Adipocyte (in vitro differentiated cells): ENCODE results near the gene CYP2D6.
"Not testable (repeated sequence)": the region's sequence is repeated elsewhere in the genome, so short reads cannot be mapped to it uniquely, and the experiment has no call there.

Experiments
- DNase-seq: peaks from one replicate; pipeline ENCODE4 v3.0.0-alpha.2; 2015; ENCODE audit warnings: low read depth
- H3K27me3 ChIP-seq: replicated peaks from 2 replicates; pipeline ENCODE4 v1.7.0; 2013; ENCODE audit warnings: mild to moderate bottlenecking, low read length, moderate library complexity; ENCODE audit not compliant: control insufficient read depth, insufficient read depth
- H3K36me3 ChIP-seq: 2 replicates; pipeline ENCODE4 v1.7.0; 2013; ENCODE audit warnings: low read length, mild to moderate bottlenecking, moderate library complexity; ENCODE audit not compliant: control insufficient read depth, insufficient read depth, severe bottlenecking
- H3K4me1 ChIP-seq: 2 replicates; pipeline ENCODE4 v1.7.0; 2013; ENCODE audit warnings: mild to moderate bottlenecking, low read length, moderate library complexity; ENCODE audit not compliant: control insufficient read depth, insufficient read depth
- H3K4me3 ChIP-seq: 2 replicates; pipeline ENCODE4 v1.7.0; 2013; ENCODE audit warnings: mild to moderate bottlenecking, low read length, moderate library complexity
- H3K9ac ChIP-seq: 2 replicates; pipeline ENCODE4 v1.7.0; 2013; ENCODE audit warnings: mild to moderate bottlenecking, low read length, moderate library complexity
- H3K9me3 ChIP-seq: 2 replicates; pipeline ENCODE4 v1.7.0; 2013; ENCODE audit warnings: mild to moderate bottlenecking, low read length, moderate library complexity; ENCODE audit not compliant: control insufficient read depth

CYP2D6 gene

GRCh38 chr22:42128776-42129694 is 1.6 kb downstream of the CYP2D6 start:
- H3K9me3 ChIP-seq, H3K4me1 ChIP-seq, H3K36me3 ChIP-seq, H3K4me3 ChIP-seq, H3K27me3 ChIP-seq, H3K9ac ChIP-seq, DNase-seq: not testable (repeated sequence)

- H3K9ac ChIP-seq, H3K9me3 ChIP-seq, DNase-seq, H3K4me3 ChIP-seq, H3K4me1 ChIP-seq, H3K36me3 ChIP-seq, H3K27me3 ChIP-seq: not testable (repeated sequence)
Observed at GRCh38 chr22:42128007-42128406, 2.6 kb downstream of the CYP2D6 start.

- Histone ChIP-seq H3K9me3 (peaks cover 4% of the 10 kb centered on the region), H3K9ac (no peak overlapping the region), H3K4me1 (no peaks in the 10 kb centered on the region), H3K36me3 (no peaks in the 10 kb centered on the region), H3K4me3 (no peak overlapping the region), H3K27me3 (no peaks in the 10 kb centered on the region)
- DNase-seq: no peak
Observed at GRCh38 chr22:42127606-42128005, 3.0 kb downstream of the CYP2D6 start.

- H3K27me3 ChIP-seq, H3K36me3 ChIP-seq, H3K9me3 ChIP-seq, H3K4me1 ChIP-seq, H3K4me3 ChIP-seq, H3K9ac ChIP-seq, DNase-seq: not testable (repeated sequence)
Observed at GRCh38 chr22:42123529-42123928, 7.1 kb downstream of the CYP2D6 start.

- H3K4me1 ChIP-seq, H3K4me3 ChIP-seq, H3K9ac ChIP-seq, DNase-seq, H3K27me3 ChIP-seq, H3K9me3 ChIP-seq, H3K36me3 ChIP-seq: not testable (repeated sequence)
Observed at GRCh38 chr22:42120231-42121021, 10.2 kb downstream of the CYP2D6 start.

GRCh38 chr22:42116848-42117424 is 13.7 kb downstream of the CYP2D6 start:
- DNase-seq: no peak
- Histone ChIP-seq H3K4me1 (peaks cover 8% of the 10 kb centered on the region), H3K27me3 (no peaks in the 10 kb centered on the region), H3K9ac (no peak overlapping the region), H3K9me3 (peaks cover 14% of the 10 kb centered on the region), H3K4me3 (no peak overlapping the region), H3K36me3 (no peaks in the 10 kb centered on the region)

GRCh38 chr22:42115420-42115830 is 15.2 kb downstream of the CYP2D6 start:
- DNase-seq, H3K4me1 ChIP-seq, H3K27me3 ChIP-seq, H3K4me3 ChIP-seq, H3K9ac ChIP-seq, H3K36me3 ChIP-seq: not testable (repeated sequence)
- peaks cover 14% of the 10 kb centered on the region for H3K9me3 ChIP-seq

- Histone ChIP-seq H3K9me3 (peaks cover 14% of the 10 kb centered on the region), H3K27me3 (no peaks in the 10 kb centered on the region), H3K36me3 (no peaks in the 10 kb centered on the region), H3K4me3 (no peak overlapping the region), H3K9ac (no peak overlapping the region), H3K4me1 (peaks cover 8% of the 10 kb centered on the region)
- peak; percentile 15 for DNase-seq
Observed at GRCh38 chr22:42114721-42115120, 15.9 kb downstream of the CYP2D6 start.

- not testable (repeated sequence) for H3K4me1 ChIP-seq, H3K4me3 ChIP-seq, DNase-seq, H3K9ac ChIP-seq, H3K36me3 ChIP-seq, H3K27me3 ChIP-seq
- H3K9me3 ChIP-seq: peaks cover 14% of the 10 kb centered on the region
Observed at GRCh38 chr22:42112793-42113192, 17.8 kb downstream of the CYP2D6 start.

- Histone ChIP-seq H3K9ac (no peak overlapping the region), H3K4me3 (no peak overlapping the region), H3K4me1 (peaks cover 5% of the 10 kb centered on the region), H3K27me3 (no peaks in the 10 kb centered on the region), H3K36me3 (no peaks in the 10 kb centered on the region), H3K9me3 (peaks cover 14% of the 10 kb centered on the region)
- no peak for DNase-seq
Observed at GRCh38 chr22:42111798-42112197, 18.8 kb downstream of the CYP2D6 start.

GRCh38 chr22:42108848-42109247 is 21.8 kb downstream of the CYP2D6 start:
- Histone ChIP-seq H3K4me1 (no peaks in the 10 kb centered on the region), H3K27me3 (no peaks in the 10 kb centered on the region)
- no peak for DNase-seq

More at GRCh38 chr22:42108848-42109247, 21.8 kb downstream of the CYP2D6 start:
- no peak overlapping the region for H3K9ac ChIP-seq
- H3K36me3 ChIP-seq: no peaks in the 10 kb centered on the region
- H3K4me3 ChIP-seq: no peak overlapping the region
- H3K9me3 ChIP-seq: peaks cover 14% of the 10 kb centered on the region
